Stimulated activated CD8-positive, alpha-beta memory T cell treated with anti-CD3 and anti-CD28 coated beads, Interleukin-4, amount 100 ng/mL, for 1 hour (primary cell): ENCODE results near the gene PREPL.
"Not testable (repeated sequence)": the region's sequence is repeated elsewhere in the genome, so short reads cannot be mapped to it uniquely, and the experiment has no call there.

ENCODE experiments used
- DNase-seq, 2 donors: peaks; one replicate each; pipeline ENCODE4 v3.0.0-alpha.2; 2020; ENCODE audit warnings: low read depth in 2 of 2, low spot score in 1 of 2

The PREPL gene

DNA sequence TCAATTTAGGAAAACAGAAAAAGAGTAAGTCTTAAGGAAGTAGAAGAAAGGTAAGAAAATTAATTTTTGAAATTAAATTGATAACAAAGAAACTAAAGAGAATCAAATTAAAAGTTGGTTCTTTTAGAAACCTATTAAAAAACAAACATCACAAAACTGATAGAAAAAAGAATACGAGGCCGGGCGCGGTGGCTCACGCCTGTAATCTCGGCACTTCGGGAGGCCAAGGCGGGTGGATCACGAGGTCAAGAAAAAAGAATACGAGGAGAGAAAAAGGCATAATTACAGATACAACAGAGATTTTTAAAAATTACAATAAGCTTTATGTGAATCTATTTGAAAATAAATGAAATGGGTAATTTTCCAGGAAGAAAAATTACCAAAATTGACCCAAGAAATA, 11.8 kb downstream of the PREPL start:
- DNase-seq, result no peak

DNA sequence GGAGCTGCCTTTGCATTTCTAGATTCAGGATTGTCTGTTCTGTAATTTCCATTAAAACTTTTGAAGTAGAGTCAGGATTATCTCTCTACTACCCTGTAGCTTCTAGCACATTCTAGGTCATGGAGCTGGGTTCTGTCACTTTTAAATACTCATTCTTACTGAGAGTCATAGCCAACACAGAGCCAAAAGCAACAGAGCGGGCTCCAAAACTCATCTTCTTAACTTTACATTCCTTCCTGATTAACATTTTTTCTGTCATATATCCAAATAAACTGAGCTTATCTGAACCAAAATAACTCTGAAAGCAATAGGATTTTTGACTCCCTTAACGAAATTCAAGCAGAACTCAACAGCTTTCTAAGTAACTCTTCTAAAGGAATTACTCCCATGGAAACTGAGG, 12.9 kb downstream of the PREPL start:
- DNase-seq, result no peak

DNA sequence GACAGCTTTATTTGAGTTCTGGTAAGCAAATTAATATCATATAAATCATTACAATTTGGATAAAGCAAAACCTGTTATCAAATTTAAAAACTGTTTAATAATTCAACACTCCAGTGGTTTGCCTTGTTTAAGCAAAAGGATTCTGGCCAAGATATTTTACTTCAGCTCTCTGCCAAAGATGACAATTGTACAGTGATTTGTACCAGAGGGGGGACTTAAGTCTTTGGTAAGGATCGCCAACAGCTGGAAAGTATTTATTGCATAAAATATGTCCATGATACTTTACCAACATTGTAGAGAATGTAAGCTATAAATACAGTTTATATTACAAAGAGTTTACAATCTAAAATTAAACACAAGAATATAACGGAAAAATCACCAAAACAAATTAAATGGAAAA, 13.8 kb downstream of the PREPL start:
- DNase-seq, result no peak

DNA sequence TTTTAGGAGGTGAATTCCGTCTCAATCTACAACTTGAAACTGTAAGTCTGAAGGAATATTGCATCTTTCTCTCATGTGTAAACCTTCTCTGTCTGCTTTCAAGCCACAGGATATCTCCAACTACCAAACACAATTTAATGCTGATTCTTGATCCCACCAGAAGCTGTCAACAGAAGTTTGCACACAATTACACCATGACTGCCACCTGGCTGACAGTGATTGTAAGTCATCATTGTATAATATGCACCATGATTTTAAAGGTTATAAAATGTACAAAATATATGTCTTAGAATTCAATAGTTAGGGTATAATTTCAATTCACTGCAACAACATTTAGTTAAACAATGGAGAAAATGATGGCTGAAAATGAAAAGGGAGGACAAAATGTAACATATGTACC, 18.4 kb downstream of the PREPL start:
- DNase-seq, result no peak

DNA sequence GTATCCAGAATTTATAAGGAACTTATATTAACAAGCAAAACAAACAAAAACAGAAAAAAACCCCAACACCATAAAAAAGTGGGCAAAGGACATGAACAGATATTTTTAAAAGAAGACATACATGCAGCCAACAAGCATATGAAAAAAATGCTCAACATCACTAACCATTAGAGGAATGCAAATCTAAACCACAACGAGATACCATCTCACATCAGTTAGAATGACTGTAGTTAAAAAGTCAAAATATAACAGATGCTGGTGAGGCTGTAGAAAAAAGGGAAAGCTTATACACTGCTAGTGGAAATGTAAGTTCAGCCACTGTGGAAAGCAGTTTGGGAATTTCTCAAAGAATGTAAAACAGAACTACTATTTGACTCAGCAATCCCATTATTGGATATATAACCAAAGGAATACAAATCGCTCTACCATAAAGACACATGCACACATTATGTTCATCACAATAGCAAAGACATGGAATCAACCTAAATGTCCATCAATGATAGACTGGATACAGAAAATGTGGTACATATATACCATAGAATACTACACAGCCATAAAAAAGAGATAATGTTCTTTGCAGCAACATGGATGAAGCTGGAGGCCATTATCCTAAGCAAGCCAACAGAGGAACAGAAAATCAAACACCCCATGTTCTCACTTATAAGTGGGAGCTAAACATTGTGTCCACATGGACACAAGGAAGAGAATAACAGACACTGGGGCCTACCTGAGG, 25.3 kb downstream of the PREPL start:
- no peak for DNase-seq

DNA sequence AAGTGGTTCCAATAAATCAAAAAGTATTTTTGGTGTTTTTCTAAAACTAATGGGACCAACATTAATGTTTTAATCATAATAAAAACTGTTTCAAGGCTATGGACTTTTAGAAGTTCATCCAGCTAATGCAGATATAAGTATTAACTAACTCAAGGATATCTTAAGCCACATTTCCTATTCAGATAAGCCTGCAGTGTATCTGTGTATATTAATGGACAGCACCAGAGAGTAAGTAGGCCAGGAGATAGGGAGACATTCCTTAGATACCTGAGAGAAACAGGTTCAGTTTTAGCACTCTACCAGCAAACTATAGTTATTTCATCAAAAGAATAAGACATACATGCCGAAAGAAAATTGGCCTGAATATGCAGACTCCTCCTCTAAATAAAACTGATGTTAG, 27.3 kb downstream of the PREPL start:
- no peak for DNase-seq

DNA sequence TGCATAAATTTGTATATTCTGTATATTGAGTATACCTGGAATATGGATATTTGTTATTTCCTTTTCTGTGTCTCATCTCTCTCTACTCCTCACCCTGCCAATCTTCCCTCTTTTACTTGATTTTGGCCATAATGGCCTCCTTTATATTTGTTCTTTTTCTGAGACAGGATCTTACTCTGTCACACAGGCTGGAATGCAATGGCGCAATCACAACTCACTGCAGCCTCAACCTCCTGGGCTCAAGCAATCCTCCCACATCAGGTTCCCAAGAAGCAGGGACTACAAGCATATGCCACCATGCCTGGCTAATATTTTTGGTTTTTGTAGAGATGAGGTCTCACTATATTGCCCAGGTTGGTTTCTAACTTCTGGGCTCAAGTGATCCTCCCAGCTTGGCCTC, 30.5 kb downstream of the PREPL start:
- DNase-seq, result no peak

DNA sequence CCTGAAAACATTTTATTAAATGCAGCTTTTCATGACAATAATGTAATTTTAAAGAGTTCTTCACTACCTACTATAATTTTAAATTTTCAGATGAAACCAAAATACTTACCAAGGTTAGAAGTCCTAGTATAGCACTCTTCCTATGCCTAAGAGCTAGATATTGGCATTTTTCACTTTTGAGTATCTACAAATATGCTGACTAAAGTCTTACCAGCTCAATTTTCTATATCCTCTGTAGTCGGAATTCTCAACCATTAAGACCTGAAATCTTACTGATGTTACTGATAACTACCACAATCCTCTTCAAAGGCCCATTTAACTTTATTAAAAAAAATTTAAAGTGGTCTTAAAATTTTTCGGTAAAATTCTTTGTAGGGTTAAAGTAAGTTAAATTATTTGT, 32.0 kb downstream of the PREPL start:
- DNase-seq, result no peak

DNA sequence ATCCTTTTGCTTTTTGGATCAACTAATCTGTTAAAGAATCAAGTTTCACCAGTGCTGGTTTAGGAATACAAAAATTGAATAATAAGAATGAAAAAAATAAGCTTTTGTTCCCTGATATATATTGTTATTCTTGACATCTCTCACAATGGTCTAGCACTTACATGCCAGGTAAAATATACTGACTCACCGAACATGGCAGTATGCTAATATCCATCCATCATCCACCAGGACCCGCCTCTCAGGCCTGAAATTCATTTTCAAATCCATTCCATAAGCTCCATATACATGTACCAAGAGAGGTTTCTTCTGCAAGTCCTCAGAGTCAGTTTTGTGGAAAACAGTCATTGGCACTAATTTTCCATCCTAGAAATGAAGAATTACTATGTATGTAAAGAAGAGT, 32.5 kb downstream of the PREPL start:
- no peak for DNase-seq

DNA sequence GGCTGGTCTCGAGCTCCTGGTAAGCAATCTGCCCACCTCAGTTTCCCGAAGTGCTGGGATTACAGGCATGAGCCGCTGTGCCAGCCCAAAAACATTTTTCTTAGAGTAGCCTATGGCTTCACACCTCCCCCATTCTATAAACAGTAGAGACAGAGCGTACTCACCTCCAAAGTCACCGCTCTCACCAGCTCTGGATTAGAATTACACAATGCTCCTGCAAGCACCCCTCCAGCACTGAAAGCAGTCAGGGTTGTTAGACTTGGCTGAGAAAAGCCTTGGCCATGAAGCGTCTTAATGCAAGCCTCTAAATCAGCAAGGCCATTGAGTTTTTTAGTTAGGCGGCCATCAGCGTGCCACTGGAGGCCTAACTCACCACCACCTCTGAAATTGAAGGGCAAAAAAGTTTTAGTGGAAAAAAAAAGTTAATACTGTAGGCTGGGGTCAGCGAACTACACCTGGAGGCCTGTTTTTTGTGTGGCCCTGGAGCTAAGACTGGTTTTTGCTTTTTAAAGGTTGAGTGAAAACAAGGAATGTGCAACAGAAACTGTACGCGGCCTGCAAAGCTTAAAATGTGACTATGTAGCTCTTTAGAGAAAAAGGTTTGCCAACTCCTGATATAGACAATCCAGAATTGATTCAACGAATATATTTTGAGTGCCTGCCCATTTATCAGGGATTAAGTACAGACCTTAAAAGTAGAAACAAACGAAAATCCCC, 34.6 kb downstream of the PREPL start:
- no peak for DNase-seq

DNA sequence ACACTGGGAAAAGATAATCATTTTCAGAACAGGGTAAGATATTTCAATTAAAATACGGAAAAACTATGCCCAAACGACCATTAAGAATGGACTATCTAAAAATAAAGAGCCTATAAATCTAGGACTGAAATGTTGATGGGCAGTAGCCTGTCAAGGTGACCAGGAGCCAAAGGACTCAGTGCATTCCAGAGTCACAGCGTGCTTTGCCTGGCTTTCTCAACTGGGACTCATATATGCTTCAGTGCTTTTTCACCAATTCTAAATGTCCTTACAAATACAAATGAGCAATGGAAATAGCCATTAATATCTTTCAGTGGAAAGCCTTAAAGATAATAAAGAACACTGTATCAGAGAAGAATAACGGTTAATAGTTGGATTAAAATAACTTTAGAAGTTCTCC, 35.4 kb downstream of the PREPL start:
- no peak for DNase-seq

DNA sequence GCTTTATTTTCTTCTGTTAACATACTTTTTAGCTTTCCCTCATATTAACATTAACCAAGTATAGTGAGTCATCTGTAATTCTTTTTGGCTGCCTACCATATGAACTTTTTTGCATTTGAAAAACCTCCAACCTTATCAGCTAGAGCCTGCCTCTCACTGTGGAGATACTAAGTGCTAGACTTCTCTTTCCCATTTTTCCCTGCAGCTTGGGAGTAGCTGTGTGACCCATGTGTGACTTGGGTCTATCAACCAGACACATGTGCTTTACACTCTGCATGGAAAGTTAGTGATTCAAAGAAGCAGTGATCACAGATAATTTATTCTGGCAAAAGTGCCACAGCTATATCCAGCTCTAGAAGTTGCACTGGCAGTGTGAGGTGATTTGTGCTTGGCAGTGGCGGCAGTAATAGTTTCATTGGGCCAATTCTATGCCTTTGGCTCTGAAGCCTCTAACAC, 36.3 kb downstream of the PREPL start:
- DNase-seq, result no peak

DNA sequence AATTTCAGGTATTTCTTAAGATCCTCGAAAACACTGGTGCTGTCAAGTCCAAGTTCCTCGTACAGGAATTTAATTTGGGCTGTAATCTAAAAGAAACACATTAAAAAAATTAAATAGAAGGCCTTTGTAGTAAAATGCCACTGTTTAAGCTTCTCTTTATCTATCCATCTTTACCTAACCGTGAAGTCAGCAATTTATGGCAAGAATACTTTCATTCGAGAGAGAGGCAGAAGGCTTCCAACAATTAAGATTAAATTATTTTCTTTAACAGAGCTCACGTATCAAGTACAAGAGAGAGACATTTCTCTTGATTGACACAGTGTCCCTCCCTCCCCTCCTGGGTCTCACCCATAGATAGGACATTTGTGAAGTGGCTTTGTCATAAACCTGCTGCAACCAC, 39.9 kb downstream of the PREPL start:
- DNase-seq, result no peak

DNA sequence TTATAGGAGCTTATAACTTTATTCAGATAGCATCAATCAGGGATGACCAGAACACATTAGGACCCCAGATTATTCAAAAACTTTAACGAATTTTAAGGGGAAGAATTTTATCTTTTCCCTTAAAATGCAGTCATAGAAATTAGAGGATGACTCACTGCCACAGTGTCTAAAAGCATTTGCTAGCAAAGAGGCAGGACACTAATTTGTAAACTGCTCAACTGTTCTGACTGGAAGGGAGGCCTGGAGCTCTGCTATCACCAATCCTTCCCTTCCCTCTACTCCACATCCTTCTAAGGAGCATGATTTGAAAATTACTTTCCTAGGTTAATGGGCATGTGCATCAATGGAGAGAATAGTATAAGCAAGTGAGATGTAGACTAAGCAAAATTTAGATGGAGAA, 40.5 kb downstream of the PREPL start:
- no peak for DNase-seq

DNA sequence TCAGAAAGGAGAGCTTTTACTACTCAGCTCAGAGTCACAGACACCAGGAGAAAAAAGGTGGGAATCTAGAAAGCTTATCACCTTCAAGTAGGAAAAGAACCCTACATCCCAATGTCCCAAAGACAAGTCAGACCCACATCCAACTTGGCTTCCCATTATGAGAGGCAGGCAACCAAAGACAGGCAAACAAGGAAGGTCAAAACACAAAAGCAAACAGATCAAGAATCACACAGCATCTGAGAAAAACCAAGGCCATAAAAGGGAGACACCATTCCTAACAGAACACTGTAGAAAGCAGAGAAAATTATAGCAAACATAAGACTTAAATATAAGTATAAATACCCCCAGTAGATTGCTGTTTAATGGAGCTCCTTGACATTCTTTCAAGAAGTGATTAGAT, 45.3 kb downstream of the PREPL start:
- no peak for DNase-seq

DNA sequence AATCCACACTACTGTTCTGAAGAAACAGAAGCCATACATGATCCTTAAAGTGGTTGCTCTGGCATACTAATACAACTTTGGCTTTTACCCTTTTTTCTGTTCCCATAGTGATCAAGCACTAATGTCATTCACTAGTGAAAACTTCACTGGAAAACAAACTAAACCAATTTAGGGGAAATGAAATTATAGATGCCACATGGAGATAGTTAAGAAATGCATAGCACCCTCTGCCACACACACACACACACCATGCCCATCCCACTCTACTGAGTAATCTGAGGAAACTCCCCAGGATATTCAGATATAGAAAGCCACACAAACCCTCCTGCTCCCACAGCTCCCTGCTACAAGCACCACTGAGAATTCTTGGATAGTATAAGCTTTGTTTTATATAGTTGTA, 46.9 kb downstream of the PREPL start:
- no peak for DNase-seq

DNA sequence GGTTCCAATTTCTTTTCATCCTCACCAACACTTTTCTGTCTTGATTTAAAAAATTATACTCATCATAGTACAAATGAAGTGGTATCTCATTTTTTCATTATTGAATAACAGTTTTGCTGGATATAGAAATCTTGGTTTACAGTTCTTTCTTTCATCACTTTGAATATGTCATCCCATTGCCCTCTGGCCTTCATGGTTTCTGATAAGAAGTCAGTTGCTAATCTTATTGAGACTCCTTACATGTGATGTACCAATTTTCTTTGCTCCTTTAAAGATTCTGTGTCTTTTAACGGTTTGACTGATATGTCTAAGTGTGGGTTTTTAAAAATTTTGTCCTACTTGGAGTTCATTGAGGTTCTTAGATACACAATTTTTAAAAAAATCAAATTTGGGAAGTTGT, 51.0 kb downstream of the PREPL start:
- DNase-seq, result no peak

DNA sequence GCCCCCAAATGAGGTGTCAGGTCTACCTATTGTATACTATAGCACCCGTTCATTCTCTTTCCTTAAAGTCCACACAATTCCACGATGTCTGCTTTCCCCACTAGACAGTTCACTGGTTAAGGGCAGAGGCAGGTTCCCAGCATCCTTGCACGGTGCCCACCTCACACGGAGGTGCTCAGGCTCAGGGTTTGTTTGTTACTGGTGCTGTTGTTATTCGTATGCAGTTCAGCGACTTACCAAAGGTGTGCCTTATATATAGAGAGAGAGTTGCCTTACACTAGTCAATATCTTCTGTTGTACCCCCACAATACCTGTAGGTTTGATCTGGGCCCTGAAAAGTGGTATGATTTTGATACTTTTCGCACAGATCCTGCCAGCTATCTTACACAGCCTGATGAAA, 55.4 kb downstream of the PREPL start:
- no peak for DNase-seq

DNA sequence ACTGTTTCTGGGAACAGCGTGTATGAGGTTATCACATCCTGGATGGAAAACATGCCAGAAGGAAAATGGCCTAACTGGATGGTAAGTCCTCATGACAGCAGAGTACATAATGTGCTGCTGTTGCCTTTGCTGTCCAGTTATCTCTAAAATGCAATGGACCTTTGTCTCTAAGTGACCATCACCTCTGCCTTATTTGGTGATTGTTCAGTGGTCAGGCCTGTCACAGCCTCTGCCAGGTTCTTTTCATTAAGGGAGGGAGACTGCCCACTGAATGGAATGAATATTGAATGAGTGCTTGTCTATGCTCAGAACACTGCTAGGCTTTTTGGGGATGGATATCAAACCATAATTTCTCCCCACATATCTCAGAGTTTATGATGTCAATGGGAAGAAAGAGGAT, 57.0 kb downstream of the PREPL start:
- DNase-seq, result no peak

DNA sequence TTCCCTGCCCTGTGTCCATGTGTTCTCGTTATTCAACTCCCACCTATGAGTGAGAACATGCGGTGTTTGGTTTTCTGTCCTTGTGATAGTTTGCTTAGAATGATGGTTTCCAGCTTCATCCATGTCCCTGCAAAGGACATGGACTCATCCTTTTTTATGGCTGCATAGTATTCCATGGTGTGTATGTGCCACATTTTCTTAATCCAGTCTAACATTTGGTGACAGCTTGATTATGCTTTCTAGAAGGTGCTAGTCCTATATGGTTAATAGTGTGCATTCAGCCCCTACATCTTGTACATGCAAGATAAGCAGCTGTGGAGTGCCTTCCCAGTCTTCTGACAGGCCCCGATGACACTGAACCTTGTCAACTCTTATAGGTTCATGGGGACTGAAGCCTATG, 57.5 kb downstream of the PREPL start:
- DNase-seq, result not testable (repeated sequence)

DNA sequence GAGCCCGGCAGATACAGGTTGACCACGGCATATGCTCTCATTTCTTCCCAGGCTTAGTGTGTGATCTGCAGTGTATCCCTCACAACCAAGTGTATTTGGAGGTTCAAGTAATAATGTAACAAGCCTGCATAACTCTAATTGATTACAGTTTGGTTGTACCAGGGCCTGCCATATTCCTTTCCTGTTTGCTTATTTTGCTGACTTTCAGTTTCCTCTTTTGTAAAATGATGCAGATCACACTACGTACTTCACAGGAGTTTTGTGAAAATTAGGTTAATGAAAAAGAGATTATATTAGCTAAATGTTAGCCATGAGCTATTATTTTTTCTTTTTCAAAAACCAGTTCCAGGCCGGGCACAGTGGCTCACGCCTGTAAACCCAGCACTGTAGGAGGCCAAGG, 60.2 kb downstream of the PREPL start:
- no peak for DNase-seq

DNA sequence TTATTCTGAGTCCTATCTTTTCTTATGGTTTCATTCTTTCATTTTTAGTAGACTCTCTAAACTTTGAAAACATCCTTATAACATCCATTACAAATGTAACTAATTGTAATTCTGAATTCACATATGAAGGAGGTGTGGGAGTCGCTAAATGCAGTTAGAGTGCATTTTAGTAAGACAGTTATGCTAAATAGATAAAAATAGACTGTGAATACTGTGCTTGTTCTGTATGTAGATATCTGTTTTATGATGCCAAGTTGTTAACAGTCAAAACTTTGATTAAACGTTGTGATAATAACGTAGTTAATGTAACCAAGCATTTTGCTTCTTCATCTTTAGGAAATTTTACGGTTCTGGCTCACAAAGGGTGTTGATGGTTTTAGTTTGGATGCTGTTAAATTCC, 61.7 kb downstream of the PREPL start:
- DNase-seq, result no peak

DNA sequence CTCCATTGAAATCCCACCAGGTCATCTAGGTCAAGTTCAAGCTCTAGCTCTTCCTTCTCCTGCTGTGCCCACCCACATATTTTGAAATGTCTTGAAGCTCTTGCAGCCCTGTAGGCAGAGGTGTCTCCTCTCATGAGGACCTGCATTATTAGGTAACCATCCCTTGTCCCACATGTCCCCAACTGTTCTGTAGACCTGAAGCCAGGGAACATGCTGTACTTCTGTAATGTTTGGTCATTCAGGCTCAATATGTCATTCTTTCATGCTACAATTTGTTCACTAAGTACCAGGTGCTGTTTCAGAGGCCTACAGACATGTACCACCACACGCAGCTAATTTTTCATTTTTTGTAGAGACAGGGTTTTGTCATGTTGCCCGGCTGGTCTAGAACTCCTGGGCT, 63.9 kb downstream of the PREPL start:
- no peak for DNase-seq
